Nephron (organoid): ENCODE measurements around the gene TMEM171.

ENCODE experiments used
- H3K27ac Mint-ChIP-seq, 3 experiments: 2 replicates each; pipeline ENCODE4 v1.8.0; 2020; ENCODE audit warnings: mixed read lengths in 3 of 3, mild to moderate bottlenecking in 2 of 3, moderate library complexity in 1 of 3
- H3K27me3 Mint-ChIP-seq: 2 replicates; pipeline ENCODE4 v1.8.0; 2021; ENCODE audit warnings: low read depth, mild to moderate bottlenecking, moderate library complexity, mixed read lengths
- H3K36me3 Mint-ChIP-seq: 2 replicates; pipeline ENCODE4 v1.8.0; 2020; ENCODE audit warnings: low read depth, mixed read lengths
- H3K4me1 Mint-ChIP-seq: 2 replicates; pipeline ENCODE4 v1.8.0; 2020; ENCODE audit warnings: mixed read lengths
- H3K4me3 Mint-ChIP-seq, 3 experiments: 2 replicates each; pipeline ENCODE4 v1.8.0; 2020; ENCODE audit warnings: mild to moderate bottlenecking in 3 of 3, mixed read lengths in 3 of 3, moderate library complexity in 2 of 3
- H3K9me3 Mint-ChIP-seq: 2 replicates; pipeline ENCODE4 v1.8.0; 2020; ENCODE audit warnings: mixed read lengths
- CTCF ChIP-seq, 3 experiments: fragments of 200-600 bp; sonication (generic); IDR thresholded peaks; one replicate each; pipeline ENCODE4 v1.5.0; 2021; ENCODE audit warnings: antibody characterized with exemption in 3 of 3; ENCODE audit not compliant: unreplicated experiment in 3 of 3

Gene TMEM171

DNA sequence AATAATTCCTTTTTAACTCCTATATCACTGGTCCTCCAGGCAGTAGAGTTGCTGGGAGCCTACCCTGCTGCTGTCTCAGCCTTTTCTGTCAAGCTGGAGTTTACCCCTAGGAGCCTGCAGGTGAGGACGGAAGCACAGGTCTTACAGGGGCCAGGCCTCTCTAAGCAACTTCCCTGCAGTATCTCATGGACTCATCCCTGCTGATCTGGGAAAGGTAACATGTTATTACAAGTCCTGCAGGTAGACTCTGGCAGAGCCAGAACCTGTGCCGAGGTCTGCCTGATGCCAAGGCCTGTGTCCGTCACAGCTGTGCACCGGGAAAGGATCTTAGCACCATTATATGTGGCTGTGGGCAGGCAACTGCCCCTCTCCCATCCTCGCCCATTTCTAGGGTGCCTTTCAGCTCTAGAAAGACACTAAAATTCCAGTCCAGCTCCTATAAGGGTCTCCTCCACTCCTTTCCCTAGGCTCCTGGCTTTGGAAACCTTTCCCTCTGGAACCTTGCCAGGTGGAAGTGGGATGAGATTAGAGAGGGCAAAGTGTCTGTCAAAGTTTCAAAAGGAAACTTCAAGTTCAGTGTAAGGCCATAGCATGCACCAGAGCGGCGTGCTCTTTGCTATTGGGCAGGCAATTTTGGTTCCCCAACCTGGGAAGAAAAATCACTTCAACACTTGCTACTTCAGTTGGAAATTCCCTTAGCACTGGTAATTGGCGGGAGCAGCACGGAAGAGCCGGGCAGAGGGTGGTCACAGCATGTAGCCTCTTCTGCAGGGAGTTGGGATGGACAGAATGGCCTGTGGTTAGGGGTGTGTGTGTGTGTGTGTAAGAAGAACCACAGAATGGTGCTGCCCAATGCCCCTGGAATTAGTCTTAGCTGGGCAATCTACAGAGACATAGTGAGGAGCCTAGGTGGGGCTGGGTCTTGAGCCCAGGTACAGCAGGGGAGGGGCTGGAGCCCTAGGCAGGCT is 17.5 kb downstream of the TMEM171 start:
- no peak overlapping the region for H3K4me3 Mint-ChIP-seq
- no peaks in the 10 kb centered on the region for H3K36me3 Mint-ChIP-seq
- H3K9me3 Mint-ChIP-seq: no peaks in the 10 kb centered on the region
- H3K4me1 Mint-ChIP-seq: peaks cover 30% of the 10 kb centered on the region
- peaks cover 12% of the 10 kb centered on the region for H3K27me3 Mint-ChIP-seq
- H3K27ac Mint-ChIP-seq: no peak overlapping the region
- TF ChIP-seq CTCF (IDR thresholded peaks at IDR 0.05; ENCODE audit: unreplicated experiment in 3 of 3): no peak

- no peak overlapping the region for H3K27ac Mint-ChIP-seq
- peaks cover 7% of the 10 kb centered on the region for H3K27me3 Mint-ChIP-seq
- no peaks in the 10 kb centered on the region for H3K9me3 Mint-ChIP-seq
- H3K36me3 Mint-ChIP-seq: no peaks in the 10 kb centered on the region
- no peak overlapping the region for H3K4me3 Mint-ChIP-seq
- H3K4me1 Mint-ChIP-seq: peaks cover 30% of the 10 kb centered on the region
- TF ChIP-seq CTCF (IDR thresholded peaks at IDR 0.05; ENCODE audit: unreplicated experiment in 3 of 3): no peak
These were observed 19.1 kb downstream of the TMEM171 start for GRCh38 chr5:73139485-73139884.

GRCh38 chr5:73140801-73141200 is 20.4 kb downstream of the TMEM171 start:
- Mint-ChIP-seq H3K27me3 (peaks cover 4% of the 10 kb centered on the region), H3K27ac (no peak overlapping the region), H3K9me3 (no peaks in the 10 kb centered on the region), H3K4me3 (no peak overlapping the region), H3K36me3 (no peaks in the 10 kb centered on the region), H3K4me1 (peaks cover 25% of the 10 kb centered on the region)
- TF ChIP-seq CTCF (IDR thresholded peaks at IDR 0.05; ENCODE audit: unreplicated experiment in 3 of 3): no peak

DNA sequence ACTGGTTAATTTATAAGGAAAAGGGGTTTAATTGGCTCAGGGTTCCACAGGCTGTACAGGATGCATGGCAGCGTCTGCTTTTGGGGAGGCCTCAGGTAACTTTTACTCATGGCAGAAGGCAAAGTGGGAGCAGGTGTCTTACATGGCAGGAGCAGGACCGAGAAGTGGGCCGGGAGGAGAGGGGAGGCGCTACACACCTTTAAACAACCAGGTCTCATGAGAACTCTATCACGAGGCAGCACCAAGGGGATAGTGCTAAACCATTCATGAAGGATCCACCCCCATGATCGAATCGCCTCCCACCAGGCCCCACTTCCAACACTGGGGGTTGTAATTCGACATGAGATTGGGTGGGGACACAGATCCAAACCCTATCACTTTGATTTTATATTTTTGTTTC is 21.7 kb downstream of the TMEM171 start:
- TF ChIP-seq CTCF (IDR thresholded peaks at IDR 0.05; ENCODE audit: unreplicated experiment in 3 of 3): no peak
- H3K9me3 Mint-ChIP-seq: no peaks in the 10 kb centered on the region
- H3K27ac Mint-ChIP-seq: no peak overlapping the region
- peaks cover 14% of the 10 kb centered on the region for H3K4me1 Mint-ChIP-seq
- no peak overlapping the region for H3K4me3 Mint-ChIP-seq
- H3K36me3 Mint-ChIP-seq: no peaks in the 10 kb centered on the region
- peaks cover 11% of the 10 kb centered on the region for H3K27me3 Mint-ChIP-seq

DNA sequence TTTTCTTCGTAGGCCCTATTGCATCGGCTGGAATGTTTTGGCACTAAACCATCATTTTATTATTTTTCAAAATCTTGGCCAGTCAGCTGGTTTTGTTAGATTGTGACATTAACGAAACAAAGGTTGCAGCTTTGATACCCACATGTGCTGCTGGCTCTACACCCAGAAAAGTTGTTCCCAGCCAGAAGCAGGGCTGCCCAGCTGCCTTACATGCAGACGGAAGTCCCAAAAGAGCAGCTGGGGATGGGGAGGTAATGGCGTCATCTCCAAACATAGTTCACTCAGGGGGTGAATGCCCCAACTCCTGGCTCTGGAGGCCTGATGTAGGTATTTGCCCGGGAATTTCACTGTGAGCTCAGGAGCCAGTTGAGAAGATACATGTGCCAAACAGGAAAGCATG is 23.3 kb downstream of the TMEM171 start:
- no peak for TF ChIP-seq CTCF (IDR thresholded peaks at IDR 0.05; ENCODE audit: unreplicated experiment in 3 of 3)
- Mint-ChIP-seq H3K27me3 (peaks cover 9% of the 10 kb centered on the region), H3K27ac (no peak overlapping the region), H3K9me3 (no peaks in the 10 kb centered on the region), H3K4me3 (no peak overlapping the region), H3K4me1 (peaks cover 5% of the 10 kb centered on the region), H3K36me3 (no peaks in the 10 kb centered on the region)

DNA sequence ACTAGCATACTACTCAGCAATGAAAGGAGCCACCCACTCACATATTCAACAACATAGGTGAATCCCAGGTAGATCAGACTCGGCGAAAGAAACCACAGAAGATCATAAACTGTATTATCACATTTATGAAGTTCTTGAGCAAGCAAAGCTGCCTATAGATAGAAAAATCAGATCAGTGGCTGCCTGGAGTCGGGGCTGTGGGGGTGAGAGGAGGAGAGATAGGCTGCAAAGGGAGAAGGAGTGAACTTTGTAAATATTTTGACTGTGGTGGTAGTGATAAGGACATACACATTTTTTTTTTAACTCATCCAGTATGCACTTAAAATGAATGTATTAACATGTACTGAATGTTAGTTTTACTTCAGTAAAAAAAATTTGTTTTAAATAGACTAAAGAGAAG is 29.2 kb downstream of the TMEM171 start:
- Mint-ChIP-seq H3K36me3 (no peaks in the 10 kb centered on the region), H3K27ac (no peak overlapping the region), H3K4me1 (peaks cover 7% of the 10 kb centered on the region), H3K4me3 (no peak overlapping the region), H3K27me3 (peaks cover 9% of the 10 kb centered on the region), H3K9me3 (no peaks in the 10 kb centered on the region)
- TF ChIP-seq CTCF (IDR thresholded peaks at IDR 0.05; ENCODE audit: unreplicated experiment in 3 of 3): no peak
